HG03558 (cell line): ENCODE measurements around the gene CBLN4.

Source experiments
- ATAC-seq: cut with Tn5 transposase; IDR thresholded peaks from one replicate; pipeline ENCODE4 v1.9.1; 2021; ENCODE audit warnings: moderate number of reproducible peaks; ENCODE audit not compliant: unreplicated experiment; ENCODE audit errors: extremely low read depth

The CBLN4 gene

DNA sequence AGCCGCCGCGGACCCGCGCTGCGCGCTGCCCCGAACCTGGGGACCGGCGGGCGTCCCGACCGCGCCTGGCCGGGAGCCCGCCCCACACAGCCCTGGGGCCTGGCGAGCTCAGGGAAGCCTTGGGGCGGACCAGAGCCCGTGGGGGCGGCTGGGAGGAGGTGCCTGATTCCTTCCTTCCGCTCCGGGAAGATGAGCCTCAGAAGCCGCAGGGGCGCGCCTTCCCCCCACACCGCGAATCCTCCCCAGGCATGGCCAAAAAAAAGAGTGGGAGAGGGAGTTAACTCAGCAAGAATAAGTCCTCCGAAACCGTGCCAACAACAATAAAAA lies at the start of gene CBLN4:
CBLN4 (minus strand) TSS at position 131 of the 327 bp plus-strand sequence. CDS start 1,348 bp downstream, outside the sequence.
- no peak for ATAC-seq

DNA sequence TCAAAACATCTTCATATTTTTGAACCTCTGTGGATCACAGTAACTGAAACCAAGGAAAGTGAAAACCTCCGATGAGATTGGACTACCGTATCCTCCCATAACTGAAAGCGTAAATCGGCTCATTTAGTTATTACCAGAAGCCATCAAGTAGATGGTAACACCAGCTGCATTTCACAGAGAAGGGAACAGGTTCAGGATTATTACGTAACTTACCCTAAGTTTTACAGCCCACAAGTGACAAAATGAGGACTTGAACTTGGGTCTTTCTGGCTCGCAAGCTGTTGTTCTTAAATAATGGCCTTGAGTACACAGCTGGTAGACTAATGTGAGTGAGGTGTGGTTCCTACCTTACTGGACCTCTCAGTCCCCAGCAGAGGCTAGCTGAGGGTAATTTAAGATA lies 37.9 kb upstream of the CBLN4 start:
- ATAC-seq, result no peak

DNA sequence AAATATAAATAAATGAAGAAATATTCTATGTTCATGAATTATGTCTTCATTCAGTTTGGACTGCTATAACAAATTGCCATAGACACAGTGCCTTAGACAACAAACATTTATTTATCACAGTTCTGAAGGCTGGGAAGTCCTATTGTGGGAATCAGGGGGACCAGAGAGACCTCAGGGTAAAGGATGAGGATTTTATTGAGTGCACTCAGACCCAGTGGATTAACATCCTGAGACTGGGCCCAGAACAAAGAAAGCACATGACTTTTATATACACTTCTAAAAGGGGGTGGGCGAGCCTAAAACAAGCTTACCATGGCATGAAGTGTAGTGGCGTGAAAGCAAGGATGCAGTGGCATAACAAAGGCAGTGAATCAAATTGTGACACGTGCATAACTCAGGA lies 26.9 kb upstream of the CBLN4 start:
- ATAC-seq, result no peak

DNA sequence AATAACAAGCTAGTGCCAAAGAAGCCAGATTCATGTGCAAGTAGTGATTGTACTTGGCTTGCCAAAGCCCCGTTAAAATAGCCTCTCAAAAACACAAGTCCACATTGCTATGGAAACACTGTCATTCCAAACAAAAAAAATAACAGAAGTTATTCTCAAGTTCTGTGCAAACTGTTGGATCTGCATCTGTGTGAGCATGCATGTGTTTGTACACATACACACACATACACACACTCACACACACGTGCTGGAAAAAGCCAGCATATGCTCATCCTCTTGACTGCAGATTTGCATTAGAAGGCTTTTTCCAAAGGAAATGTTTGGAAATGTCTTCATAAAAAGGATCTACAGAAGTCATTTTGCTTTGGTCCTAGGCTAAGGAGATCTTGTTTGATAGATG lies 13.4 kb upstream of the CBLN4 start:
- no peak for ATAC-seq

DNA sequence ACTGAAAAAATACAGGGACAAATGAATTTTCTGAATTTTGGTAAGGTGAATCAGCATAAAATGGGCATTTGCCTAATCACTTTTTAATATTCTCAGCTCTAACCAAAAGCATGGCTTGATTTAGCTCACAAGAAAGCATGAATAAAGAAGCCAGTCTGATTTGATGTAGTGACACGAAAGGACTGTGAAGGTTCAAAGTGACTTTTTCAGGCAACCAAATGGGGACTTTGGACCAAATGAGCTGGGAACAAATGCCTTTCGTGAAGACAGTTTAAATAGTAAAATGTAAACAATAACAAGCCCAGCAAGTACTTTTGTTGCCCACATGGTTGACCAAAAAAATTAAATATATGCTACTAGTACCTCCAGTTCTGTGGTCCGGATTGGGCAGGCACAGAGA lies 12.9 kb upstream of the CBLN4 start:
- no peak for ATAC-seq

DNA sequence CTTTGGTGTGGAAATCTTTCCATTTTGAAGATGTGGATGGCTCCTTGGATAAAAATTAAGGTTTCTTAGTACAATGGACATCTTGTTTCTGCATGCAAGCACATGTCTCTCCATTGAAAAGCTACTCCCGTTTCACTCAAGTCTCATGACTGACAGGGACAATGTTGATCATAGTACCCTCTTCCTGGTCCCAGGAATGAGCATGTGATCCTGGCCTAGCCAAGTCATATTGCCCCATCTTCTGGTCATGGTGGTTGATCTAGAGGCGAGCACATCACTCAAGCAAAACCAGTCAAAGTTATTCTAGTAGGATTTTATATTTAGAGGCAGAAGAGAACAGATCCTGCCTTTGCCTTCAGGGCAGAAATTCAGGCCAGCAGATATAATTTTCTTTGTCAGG lies 12.2 kb upstream of the CBLN4 start:
- no peak for ATAC-seq

DNA sequence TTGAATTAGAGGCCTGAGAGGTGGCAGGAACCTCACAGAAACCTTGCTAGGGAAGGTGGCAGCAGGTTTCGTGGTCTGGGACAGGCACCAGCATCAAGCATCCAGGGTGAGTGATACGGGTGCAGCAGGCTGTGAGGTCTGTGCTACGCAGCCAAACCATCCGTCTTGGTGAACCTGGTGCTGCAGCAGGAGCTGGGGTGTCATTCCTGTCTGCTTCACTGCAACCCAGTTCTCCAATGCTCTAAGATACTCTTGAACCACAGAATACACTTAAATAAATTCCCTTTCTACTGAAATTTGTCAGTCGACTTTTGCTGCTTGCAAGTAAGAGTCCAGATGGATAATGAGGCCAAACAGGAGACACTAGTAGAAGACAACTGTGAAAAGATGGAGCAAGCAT lies 9.7 kb upstream of the CBLN4 start:
- ATAC-seq, result no peak

DNA sequence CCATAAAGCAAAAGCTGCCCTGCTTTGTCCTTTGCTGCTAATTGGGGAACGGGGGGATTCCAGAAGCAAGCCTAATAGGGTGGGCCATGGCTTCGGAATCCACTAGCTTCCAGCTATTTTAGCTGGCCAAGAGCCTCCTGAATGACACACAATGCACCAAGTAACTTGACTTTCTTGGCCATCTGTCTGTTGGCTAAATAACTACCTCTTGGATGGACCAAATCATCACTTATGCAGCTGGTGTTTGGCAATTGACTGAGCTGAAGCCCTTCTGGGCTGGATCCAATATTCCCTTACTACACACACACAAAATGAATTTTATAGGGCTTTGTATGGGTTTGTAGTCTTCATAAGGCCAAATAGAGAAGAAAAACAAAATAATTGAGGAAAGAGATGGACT lies 8.8 kb upstream of the CBLN4 start:
- no peak for ATAC-seq

DNA sequence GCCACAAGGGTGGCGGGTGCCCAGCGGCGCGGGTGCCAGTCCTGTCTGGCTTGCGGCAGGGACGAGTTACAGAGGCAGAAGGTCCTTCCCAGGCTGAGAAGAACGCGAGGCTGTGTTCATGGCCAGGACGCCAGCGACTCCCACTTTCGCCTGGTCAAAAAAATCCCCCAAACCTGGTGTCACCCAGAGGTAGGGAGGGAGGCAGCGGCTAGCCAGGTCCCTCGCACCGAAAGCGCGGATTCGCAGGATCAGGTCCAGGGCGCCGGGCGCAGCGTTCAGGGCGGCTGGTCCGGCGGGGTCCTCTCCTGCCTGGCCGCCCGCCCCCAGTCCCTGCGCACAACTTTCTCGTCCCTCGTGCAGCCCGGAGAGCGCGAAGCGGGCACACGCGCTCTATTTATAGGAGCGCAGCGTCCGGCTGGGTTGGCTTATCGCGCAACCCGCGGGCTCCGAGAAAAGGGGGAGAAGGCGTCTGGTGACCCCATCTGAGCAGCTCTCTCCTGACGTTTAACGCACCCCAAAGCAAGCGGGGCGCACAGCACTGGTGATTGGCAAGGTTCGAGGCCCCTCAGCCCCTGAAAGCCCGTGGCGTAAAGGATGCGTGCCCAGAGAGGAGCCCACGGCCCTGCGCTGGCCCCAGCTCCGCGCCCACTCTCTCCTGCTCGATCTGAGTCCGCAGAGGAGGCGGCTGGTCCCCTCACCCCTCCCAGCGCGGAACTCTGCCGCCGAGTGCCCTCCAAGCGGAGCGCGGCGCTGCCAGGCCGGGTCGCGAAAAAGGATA lies 519 bp downstream of the CBLN4 start:
- ATAC-seq, result no peak

DNA sequence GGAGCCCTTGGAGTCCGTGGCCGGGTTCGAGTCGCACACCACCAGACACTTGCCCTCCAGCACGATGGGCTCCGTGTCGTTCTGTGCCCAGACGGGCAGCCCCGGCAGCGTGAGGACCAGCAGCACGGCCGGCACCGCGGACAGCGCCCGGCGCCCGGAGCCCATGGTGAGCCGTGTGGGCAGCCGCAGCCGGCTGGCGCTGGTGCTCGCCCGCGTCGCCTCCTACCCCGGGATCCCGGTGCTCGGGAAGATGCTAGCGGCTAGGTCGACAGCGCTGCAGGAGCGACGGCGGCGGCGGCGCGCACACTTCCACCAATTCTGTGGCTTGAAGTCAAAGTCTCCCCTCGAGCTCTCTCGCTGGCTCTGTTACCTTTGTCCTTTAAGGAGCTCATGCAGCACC lies 1.3 kb downstream of the CBLN4 start:
- ATAC-seq, result no peak

DNA sequence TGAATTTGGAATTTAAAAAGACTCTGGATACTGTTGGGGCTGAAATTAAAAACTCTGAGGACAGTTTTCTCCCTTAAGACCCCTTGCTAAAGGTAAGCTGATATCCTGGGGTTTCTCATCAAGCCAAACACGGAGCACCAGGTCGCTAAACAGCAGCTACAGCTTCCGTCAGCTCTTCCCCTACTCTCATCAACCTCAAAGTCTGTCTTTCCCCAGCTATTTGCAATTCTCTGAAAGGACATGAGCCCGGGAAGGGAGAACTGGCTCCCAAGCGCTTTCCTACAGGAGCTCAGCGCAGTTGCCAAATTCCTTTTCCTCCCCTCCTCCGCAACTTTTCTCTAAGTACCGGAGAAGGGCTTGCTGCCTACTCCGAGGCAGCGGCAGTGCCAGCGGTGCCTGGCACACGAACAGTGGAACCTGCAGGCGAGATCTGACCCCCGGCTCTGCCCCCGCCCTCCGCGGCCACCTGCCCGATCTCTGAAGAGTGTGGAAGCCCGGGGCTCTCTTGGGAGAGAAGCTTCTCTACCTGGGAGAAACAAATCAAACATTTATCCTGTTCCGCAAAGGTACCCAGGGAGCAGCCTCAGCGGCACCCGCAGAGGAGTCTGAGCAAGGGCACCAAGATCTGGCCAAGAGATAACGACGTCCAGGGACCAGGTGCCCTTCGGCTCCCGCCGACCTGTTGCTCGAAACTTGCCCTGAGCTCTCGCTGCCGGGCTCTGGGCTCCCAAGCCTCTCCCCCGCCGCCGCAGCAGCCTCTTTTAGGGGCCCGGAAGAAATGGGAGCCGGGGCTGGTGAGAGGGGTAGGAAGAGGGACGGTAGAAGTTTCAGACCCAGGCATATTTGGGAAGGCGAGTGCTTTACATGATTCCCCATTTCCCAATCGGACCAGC lies 2.2 kb downstream of the CBLN4 start:
- ATAC-seq, result no peak

DNA sequence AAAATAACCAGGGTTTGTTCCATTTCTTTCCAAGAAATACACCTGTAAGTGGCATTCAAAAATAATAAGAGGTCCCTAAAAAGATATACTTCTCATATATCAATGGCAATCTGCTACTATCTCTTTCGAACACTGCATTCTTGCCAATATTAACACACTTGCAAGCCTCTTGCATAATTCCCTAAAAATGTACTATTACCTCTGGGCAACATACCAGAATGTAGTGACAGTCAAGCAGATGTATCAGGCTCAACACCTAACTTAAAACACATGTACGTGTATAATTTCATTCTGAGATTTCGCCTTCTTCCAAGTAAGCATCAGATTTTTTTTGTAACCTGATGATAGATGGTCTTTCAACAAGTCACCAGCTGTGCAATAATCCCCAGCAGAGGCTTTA lies 3.4 kb downstream of the CBLN4 start:
- ATAC-seq, result no peak

DNA sequence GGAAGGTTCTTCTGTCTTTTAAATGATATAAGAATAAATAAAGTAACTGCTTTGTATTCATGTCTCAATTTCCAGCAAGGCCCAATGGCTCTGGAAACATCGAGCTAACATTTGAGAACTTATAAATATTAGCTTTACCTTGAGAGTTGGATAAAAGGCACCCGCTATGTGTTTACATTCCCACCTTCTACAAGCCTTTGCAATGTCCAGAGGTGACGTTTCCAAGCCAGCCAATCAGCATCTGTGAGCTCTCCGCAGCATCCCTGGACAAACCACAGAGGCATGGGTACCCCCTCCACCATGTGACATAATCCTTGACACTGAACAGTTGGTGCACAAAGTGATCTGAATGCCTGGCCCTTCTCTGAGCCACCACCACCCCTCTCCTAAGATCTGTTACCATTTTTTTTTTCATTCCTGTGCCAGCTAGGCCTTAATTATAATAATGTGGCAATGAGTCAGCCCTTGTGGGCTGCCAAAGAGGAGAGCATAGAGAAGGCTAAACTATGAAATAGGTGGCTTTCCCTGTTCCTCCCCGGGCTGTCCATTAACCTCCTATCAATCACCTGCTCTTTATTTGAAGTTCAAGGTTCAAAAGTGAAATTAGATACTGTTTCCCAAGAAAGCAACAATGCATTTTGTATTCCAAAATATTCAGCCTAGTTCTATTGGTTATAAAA lies 4.1 kb downstream of the CBLN4 start:
- ATAC-seq, result no peak

DNA sequence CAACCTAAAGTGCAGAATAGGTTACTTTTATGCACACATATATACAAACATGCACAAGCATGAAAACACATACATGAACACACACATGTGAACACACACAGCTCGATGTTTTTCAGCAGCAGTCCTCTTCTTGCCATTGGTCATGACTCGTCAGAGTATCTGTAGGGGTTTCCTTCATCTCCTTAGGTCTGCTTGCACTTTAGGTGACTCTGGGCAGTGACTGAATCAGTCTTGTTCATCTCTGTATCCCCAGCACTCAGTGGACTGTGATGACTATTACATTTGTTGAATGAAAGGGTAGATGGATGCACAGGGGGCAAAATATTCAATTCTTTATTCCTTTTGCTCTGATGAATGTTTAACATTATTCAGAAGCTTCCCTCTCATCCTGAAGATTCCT lies 26.8 kb downstream of the CBLN4 start:
- no peak for ATAC-seq

DNA sequence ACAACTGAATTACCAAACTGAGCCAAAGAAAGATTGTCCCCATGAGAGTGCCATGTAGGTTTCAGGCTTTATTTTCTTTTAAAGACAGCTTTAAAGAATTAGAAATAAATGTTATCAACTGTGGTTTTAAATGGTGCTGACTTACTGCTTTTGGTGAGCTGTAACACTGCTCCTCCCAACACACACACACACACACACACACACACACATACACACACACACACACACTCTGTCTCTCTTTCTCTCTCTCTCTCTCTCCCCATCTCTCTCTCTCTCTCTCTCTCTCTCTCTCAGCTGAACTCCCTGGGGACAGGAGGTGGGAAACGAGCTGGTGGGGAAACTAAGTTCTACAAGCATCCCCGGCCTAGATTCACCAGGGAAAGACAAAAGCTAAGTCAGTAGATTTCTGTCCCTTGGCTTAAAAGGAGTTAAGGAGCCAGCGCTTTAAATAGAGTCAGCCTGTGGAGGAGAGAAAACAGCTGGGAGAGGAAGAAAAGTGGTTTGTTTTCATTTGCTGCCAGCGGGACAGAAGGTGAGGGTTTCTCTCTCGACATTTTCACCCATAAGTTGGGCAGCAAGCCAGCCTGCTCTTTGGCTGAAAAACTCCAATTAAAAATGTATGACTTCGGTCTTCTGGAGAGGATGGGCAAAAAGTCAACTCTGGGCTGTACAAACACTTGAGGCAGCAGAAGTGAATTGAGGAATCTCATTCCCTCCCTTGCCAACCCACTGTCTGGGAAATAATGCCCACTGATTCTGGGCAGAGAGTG lies 27.4 kb downstream of the CBLN4 start:
- ATAC-seq, result no peak

DNA sequence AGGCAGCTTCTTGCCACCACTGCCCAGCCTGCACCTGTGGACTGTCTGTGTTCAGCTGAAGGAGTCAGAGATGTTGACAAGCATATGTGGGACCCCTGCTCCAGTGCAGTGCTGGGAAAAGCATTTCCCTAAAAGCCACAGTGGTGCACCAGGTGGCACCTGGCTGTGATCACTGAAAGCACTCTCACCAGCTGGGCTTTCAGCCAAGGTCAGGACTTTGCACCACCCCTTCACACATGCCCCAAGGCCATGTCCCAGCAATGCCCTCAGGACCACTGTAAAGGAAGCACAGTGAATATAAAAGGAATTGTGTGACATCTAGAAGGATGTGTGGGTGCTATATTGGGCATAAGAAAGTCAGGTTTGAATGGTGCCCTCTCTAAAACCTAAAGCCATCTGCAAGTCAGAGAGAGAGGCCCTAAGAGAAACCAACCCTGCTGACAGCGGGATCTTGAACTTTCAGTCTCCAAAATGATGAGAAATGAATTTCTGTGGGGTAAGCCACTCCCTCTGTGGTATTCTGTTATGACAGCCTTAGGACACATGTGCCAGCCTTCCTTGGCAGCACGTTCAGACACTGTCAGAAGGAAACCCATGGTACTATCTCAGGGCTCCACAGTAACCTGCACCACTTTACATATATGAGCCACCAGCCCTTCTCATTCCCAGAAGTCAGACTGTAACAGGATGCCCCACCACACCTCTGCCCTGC lies 30.7 kb downstream of the CBLN4 start:
- no peak for ATAC-seq

DNA sequence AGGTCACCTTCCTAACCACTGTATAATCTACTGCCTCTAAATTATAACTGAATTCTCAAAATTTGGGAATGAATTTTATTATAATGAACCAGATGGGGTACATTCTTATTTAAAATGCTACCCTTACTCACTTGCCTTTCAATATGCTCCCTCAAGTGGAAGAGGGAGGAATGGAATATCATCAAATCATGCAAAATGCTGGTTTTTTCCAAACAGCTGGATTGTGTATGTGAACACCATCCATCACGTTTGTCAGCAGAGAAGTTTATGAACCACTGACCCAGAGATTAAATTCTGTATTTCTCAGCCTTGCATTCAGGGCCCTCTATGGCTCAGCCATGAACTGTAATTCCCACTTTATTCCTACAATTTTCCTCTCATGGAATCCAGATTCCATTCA lies 40.5 kb downstream of the CBLN4 start:
- no peak for ATAC-seq

DNA sequence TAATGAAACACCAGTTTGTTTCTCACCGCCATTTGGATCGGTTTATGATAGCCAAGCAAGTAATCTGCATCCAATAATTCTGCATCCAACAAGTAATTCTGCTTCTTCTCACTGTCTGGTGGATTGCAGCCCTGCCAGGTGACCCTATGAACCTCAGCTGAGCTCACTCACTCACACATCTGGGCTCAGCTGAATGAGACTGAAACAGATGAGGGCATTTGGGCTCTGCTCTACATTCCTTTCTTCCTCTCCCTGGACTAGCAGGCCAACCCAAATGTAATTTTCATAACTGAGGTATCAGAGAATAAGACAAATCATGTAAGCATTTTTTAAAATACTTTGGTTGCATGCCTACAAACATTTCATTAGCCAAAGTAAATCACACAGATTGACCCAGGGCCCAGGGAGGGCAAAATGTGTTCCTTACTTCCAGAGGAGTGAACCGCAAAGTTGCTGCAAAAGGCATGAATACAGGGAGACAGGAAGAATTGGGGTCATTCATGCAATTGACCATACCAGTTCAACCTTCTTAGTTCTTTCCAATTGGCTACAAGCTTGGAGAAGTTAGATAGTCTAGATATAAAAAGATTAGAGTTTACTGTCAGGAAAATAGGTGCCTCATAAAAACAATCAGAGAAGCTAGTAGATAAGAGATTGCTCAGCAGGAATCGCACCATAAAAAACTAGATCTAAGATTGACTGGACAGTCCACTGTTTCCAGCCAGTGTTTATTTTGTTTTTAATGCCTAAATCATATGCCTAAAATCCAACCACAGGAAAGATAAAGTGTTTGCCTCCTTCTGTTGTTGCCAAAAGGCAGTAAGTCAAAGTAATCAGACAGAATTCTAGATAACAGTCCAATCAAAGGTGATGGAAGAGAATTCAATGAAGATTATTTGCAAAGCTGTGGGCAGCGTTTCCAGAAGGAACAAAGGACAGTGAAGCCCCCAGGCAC lies 43.7 kb downstream of the CBLN4 start:
- ATAC-seq, result no peak

DNA sequence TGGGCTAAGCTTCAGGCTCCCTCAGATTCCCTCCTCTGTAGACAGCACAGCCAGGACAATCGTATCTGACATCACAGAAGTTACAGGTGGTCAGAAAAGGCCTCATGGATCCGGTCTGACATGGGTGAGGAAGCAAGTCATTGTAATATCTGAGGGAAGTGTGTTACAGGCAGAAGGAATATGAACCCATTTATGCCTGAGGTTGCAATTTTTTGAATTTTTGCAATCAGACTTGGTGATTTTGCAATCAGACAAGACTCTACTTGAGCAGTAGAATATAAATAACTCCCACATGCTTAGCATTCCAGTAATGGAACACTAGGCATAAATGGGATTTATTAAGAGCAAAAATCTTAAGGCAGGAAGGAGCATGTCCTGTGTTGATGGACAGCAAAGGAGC lies 52.1 kb downstream of the CBLN4 start:
- no peak for ATAC-seq
